ENCODE data around the gene CNTN4.

GRCh38 chr3:2993736-2994135 is 895.1 kb downstream of the CNTN4 start:
- no peak for TF ChIP-seq GABPA (IDR thresholded peaks at IDR 0.05 in 1 of 2, conservative IDR thresholded peaks at IDR 0.05 in 1 of 2)
- TF ChIP-seq CTCF (IDR thresholded peaks at IDR 0.05; ENCODE audit: low read depth, low read length, missing input control) = no peak
- no peak for TF ChIP-seq REST (IDR thresholded peaks at IDR 0.05)
- TF ChIP-seq ZBTB33 (IDR thresholded peaks at IDR 0.05) = no peak
- no peak for TF ChIP-seq TAF1 (conservative IDR thresholded peaks at IDR 0.05)
- TF ChIP-seq NR2F2 (IDR thresholded peaks at IDR 0.05) = peak; percentile 43
- TF ChIP-seq JUND (IDR thresholded peaks at IDR 0.05) = no peak
- no peak for TF ChIP-seq RAD21 (IDR thresholded peaks at IDR 0.05)
- no peak for TF ChIP-seq MAX (IDR thresholded peaks at IDR 0.05)
- TF ChIP-seq ATF3 (IDR thresholded peaks at IDR 0.05) = no peak

Measured in liver (tissue), 3 donors.